NB4 (cell line): ENCODE results near the gene TAF9.
"Not testable (repeated sequence)": the region's sequence is repeated elsewhere in the genome, so short reads cannot be mapped to it uniquely, and the experiment has no call there.

ENCODE experiments used
- DNase-seq: peaks from one replicate; pipeline ENCODE4 v3.0.0; 2010; ENCODE audit warnings: low read depth
- H3K4me3 ChIP-seq: one replicate; pipeline ENCODE4 v1.5.1; 2011; ENCODE audit warnings: mild to moderate bottlenecking, low read depth, low read length, moderate library complexity
- MYC ChIP-seq: IDR thresholded peaks from 2 replicates; pipeline ENCODE4 v1.6.1; 2011; ENCODE audit warnings: low read depth, low read length
- POLR2A ChIP-seq: IDR thresholded peaks from 2 replicates; pipeline ENCODE4 v1.6.1; 2011; ENCODE audit warnings: mild to moderate bottlenecking; ENCODE audit not compliant: insufficient read length; ENCODE audit errors: extremely low read depth
- TF ChIP-seq, protein P1 (sequence below): IDR thresholded peaks from 2 replicates; pipeline ENCODE4 v1.6.1; 2011; ENCODE audit warnings: low read depth, low read length
- TF ChIP-seq, protein P2 (sequence below): IDR thresholded peaks from one replicate; pipeline ENCODE4 v1.5.1; 2012; ENCODE audit warnings: low read depth, low read length

Gene TAF9

DNA sequence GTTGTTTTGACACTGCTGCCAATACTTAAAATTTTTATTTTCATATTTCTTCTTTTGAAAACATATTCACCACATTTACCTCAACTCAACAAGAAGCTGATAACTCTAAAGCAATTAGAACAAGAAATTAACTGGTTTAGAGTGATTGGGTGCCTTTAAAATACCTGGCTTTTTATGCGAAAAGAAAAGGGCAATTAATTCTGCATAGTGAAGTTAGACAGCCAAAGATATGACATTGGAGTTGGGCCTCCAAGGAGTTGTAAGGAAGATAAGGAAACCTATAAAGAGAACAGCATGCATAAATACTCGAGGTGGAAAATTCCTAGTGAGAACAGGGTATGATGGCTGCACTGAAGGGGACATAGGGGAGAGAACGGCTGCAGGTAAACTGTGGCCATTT is 9.6 kb downstream of the TAF9 start:
- TF ChIP-seq MYC (no peak), POLR2A (no peak)
- TF ChIP-seq, protein P1, sequence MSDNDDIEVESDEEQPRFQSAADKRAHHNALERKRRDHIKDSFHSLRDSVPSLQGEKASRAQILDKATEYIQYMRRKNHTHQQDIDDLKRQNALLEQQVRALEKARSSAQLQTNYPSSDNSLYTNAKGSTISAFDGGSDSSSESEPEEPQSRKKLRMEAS = no peak
- no peak for DNase-seq

DNA sequence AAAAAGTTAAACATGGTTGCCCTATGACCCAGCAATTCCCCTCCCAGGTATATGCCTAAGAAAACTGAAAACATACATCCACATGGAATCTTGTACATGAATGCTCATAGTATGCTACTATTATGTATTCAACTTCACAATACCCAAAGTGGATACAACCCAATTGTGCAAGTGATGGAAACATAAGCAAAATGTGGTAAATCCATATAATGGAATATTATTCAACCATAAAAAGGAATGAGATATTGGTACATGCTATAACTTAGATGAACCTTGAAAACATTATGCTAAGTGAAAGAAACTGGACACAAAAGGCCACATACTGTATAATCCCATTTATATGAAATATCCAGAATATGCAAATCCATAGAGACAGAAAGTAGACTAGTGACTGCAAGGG is 18.7 kb downstream of the TAF9 start:
- no peak for DNase-seq
- H3K4me3 ChIP-seq = no peak overlapping the region
- TF ChIP-seq, protein P1 = no peak
- TF ChIP-seq MYC (no peak), POLR2A (no peak)
- TF ChIP-seq, protein P2, sequence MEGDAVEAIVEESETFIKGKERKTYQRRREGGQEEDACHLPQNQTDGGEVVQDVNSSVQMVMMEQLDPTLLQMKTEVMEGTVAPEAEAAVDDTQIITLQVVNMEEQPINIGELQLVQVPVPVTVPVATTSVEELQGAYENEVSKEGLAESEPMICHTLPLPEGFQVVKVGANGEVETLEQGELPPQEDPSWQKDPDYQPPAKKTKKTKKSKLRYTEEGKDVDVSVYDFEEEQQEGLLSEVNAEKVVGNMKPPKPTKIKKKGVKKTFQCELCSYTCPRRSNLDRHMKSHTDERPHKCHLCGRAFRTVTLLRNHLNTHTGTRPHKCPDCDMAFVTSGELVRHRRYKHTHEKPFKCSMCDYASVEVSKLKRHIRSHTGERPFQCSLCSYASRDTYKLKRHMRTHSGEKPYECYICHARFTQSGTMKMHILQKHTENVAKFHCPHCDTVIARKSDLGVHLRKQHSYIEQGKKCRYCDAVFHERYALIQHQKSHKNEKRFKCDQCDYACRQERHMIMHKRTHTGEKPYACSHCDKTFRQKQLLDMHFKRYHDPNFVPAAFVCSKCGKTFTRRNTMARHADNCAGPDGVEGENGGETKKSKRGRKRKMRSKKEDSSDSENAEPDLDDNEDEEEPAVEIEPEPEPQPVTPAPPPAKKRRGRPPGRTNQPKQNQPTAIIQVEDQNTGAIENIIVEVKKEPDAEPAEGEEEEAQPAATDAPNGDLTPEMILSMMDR = no peak

More for the DNA sequence above, 9.6 kb downstream of the TAF9 start:
- H3K4me3 ChIP-seq = no peak overlapping the region

DNA sequence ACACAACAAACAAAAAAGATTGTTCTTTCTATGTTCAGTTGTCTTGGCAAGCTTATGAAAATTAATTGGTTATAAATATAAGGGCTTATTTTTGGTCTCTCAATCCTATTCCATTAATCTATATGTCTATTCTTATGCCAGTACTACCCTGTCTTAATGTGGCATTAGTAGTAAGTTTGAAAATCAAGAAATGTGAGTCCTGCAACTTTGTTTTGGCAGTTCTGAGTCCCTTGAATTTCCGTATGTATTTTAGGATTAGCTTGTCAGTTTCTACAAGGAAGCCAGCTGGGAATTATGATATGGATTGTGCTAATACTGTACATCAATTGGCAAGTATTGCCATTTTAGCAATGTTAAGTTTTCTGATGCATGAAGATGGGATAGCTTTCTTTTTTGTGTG is 26.2 kb downstream of the TAF9 start:
- DNase-seq = no peak
- TF ChIP-seq MYC = no peak
- TF ChIP-seq, protein P2 = no peak
- TF ChIP-seq, protein P1 = no peak
- no peak for TF ChIP-seq POLR2A

DNA sequence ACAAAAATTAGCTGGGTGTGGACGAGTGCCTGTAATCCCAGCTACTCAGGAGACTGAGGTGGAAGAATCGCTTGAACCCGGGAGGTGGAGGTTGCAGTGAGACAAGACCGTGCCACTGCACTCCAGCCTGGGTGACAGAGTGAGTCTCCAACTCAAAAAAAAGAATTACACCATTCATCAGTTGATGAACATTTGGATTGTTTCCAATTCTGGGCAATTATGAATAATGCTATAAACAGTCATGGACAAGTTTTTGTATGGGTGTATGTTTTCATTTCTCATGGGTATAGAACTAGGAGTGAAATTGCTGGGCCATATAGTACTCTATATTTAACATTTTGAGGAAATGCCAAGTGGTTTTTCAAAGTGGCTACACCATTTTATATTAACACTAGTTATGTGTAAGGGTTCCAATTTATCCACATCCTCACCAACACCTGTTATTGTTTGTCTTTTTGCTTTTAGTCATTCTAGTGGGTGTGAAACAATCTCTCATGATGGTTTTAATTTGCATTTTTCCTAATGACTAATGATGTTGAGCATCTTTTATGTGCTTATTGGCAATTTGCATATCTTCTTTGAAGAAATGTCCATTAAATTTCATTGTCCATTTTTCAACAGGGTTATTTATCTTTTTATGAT is 27.7 kb downstream of the TAF9 start:
- DNase-seq = no peak
- TF ChIP-seq MYC (no peak), POLR2A (no peak)
- TF ChIP-seq, protein P1 = no peak
- TF ChIP-seq, protein P2 = no peak

More for the DNA sequence above, 26.2 kb downstream of the TAF9 start:
- no peak overlapping the region for H3K4me3 ChIP-seq

DNA sequence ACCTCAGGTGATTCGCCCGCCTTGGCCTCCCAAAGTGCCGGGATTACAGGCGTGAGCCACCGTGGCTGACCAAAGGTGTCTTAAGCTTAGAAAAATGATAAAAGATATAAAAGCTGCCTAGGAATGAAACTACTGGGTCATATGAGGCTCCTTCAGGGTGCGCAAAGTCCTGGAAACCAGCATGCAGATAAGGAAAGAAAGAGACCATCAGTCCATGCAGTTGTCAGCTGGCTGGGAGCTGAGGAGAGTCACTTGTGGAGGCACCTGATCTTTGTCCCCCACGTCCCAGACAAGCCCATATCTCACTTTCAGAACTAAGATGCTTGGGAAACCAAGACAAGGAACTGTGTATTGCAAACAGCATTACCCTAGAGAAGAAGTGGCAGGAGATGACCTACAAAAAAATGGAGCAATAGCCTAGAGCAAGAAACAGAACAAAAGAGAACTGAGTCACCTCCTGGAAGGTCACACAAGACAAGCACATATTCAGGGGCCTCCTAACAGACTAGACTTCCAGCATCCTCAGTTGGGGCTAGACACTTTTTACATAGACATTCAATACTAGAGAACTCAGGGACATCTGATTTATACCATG is 33.9 kb downstream of the TAF9 start:
- TF ChIP-seq POLR2A (no peak), MYC (no peak)
- TF ChIP-seq, protein P2 = no peak
- TF ChIP-seq, protein P1 = no peak
- H3K4me3 ChIP-seq = no peak overlapping the region
- DNase-seq = peak; percentile 41

More for the DNA sequence above, 27.7 kb downstream of the TAF9 start:
- H3K4me3 ChIP-seq = no peak overlapping the region

DNA sequence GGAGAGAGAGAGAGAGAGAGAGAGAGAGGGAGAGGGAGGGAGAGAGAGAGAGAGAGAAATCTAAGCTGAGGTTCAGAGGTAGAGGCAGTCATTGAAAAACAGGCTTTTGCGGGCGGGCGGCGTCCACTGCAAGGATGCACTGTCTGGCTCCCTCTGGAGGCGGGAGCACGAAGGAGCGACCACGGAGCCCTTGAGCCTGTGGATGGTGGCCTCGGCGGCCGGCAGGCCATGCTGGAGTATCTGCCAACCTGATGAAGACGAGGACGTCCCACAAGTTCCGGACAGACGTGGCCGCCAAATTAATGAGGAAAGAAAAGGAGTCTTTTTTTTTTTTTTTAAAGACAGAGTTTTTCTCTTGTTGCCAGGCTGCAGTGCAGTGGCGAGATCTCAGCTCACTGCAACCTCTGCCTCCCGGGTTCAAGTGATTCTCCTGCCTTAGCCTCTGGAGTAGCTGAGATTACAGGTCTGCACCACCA is 34.5 kb downstream of the TAF9 start:
- DNase-seq = peak; percentile 86
- H3K4me3 ChIP-seq = no peak overlapping the region
- TF ChIP-seq, protein P2 = peak; percentile 57
- TF ChIP-seq POLR2A = no peak

DNA sequence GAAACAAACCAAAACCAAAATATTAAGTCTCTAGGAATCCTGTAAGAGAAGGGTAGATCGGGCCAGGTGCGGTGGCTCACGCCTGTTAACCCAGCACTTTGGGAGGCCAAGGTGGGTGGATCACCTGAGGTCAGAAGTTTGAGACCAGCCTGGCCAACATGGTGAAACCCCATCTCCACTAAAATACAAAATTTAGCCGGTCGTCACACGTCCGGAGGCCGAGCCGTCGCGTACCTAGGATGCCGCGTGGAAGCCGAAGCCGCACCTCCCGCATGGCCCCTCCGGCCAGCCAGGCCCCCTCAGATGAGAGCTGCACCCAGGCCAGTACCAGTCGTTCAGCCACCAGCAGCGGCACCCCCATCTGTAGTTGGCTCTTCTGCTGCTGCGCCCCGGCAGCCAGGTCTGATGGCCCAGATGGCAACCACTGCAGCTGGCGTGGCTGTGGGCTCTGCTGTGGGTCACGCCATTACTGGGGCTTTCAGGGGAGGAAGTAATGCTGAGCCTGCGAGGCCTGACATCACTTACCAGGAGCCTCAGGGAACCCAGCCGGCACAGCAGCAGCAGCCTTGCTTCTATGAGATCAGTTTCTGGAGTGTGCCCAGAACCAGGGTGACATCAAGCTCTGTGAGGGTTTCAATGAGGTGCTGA is 35.5 kb downstream of the TAF9 start:
- not testable (repeated sequence) for H3K4me3 ChIP-seq, DNase-seq
